ENCODE results near the gene PIK3C2G.

Gene PIK3C2G

GRCh38 chr12:18456344-18456743, 195.0 kb downstream of the PIK3C2G start:
- Histone ChIP-seq H3K79me2 (ENCODE audit: insufficient read depth, low read length) (no peaks in the 10 kb centered on the region), H3K4me2 (ENCODE audit: insufficient read depth, low read length) (no peak overlapping the region), H3K9me3 (ENCODE audit: insufficient read depth, low read length, severe bottlenecking) (no peaks in the 10 kb centered on the region), H3K4me1 (ENCODE audit: insufficient read depth, low read length) (no peaks in the 10 kb centered on the region), H3K4me3 (ENCODE audit: low read depth in 1 of 2, low read length in 2 of 2) (no peak overlapping the region), H3K27ac (ENCODE audit: low read length) (no peak overlapping the region), H3K9ac (ENCODE audit: low read depth, low read length) (no peak overlapping the region), H3K36me3 (ENCODE audit: insufficient read depth, low read length) (no peaks in the 10 kb centered on the region), H3K27me3 (ENCODE audit: insufficient read depth, low read length, poor library complexity) (no peaks in the 10 kb centered on the region), H4K20me1 (ENCODE audit: insufficient read depth, low read length) (no peaks in the 10 kb centered on the region), H2AFZ (ENCODE audit: low read depth, low read length) (no peak overlapping the region)
- ATAC-seq (ENCODE audit: insufficient read depth, low read depth): no peak
- TF ChIP-seq CTCF (IDR thresholded peaks at IDR 0.05; ENCODE audit: borderline replicate concordance, extremely low read depth, low read length, poor library complexity, severe bottlenecking): no peak
- no peak for TF ChIP-seq EZH2 (IDR thresholded peaks at IDR 0.05; ENCODE audit: borderline replicate concordance, low read depth, low read length, severe bottlenecking)
- no peak for DNase-seq

- DNase-seq (no peak), ATAC-seq (ENCODE audit: insufficient read depth, low read depth) (no peak)
- Histone ChIP-seq H4K20me1 (ENCODE audit: insufficient read depth, low read length) (no peaks in the 10 kb centered on the region), H3K9ac (ENCODE audit: low read depth, low read length) (no peak overlapping the region), H3K4me2 (ENCODE audit: insufficient read depth, low read length) (no peak overlapping the region), H3K36me3 (ENCODE audit: insufficient read depth, low read length) (no peaks in the 10 kb centered on the region), H2AFZ (ENCODE audit: low read depth, low read length) (no peak overlapping the region), H3K79me2 (ENCODE audit: insufficient read depth, low read length) (no peaks in the 10 kb centered on the region), H3K4me1 (ENCODE audit: insufficient read depth, low read length) (no peaks in the 10 kb centered on the region), H3K27me3 (ENCODE audit: insufficient read depth, low read length, poor library complexity) (no peaks in the 10 kb centered on the region), H3K4me3 (ENCODE audit: low read depth in 1 of 2, low read length in 2 of 2) (no peak overlapping the region), H3K27ac (ENCODE audit: low read length) (no peak overlapping the region), H3K9me3 (ENCODE audit: insufficient read depth, low read length, severe bottlenecking) (no peaks in the 10 kb centered on the region)
- no peak for TF ChIP-seq EZH2 (IDR thresholded peaks at IDR 0.05; ENCODE audit: borderline replicate concordance, low read depth, low read length, severe bottlenecking)
- no peak for TF ChIP-seq CTCF (IDR thresholded peaks at IDR 0.05; ENCODE audit: borderline replicate concordance, extremely low read depth, low read length, poor library complexity, severe bottlenecking)
Measured at GRCh38 chr12:18457362-18457761, 196.0 kb downstream of the PIK3C2G start.

- Histone ChIP-seq H3K4me3 (ENCODE audit: low read depth in 1 of 2, low read length in 2 of 2) (no peak overlapping the region), H3K27ac (ENCODE audit: low read length) (no peak overlapping the region), H3K36me3 (ENCODE audit: insufficient read depth, low read length) (no peaks in the 10 kb centered on the region), H3K9me3 (ENCODE audit: insufficient read depth, low read length, severe bottlenecking) (no peaks in the 10 kb centered on the region), H3K79me2 (ENCODE audit: insufficient read depth, low read length) (no peaks in the 10 kb centered on the region), H3K4me1 (ENCODE audit: insufficient read depth, low read length) (no peaks in the 10 kb centered on the region), H3K4me2 (ENCODE audit: insufficient read depth, low read length) (no peak overlapping the region), H2AFZ (ENCODE audit: low read depth, low read length) (no peak overlapping the region), H4K20me1 (ENCODE audit: insufficient read depth, low read length) (no peaks in the 10 kb centered on the region), H3K9ac (ENCODE audit: low read depth, low read length) (no peak overlapping the region), H3K27me3 (ENCODE audit: insufficient read depth, low read length, poor library complexity) (no peaks in the 10 kb centered on the region)
- TF ChIP-seq EZH2 (IDR thresholded peaks at IDR 0.05; ENCODE audit: borderline replicate concordance, low read depth, low read length, severe bottlenecking): no peak
- TF ChIP-seq CTCF (IDR thresholded peaks at IDR 0.05; ENCODE audit: borderline replicate concordance, extremely low read depth, low read length, poor library complexity, severe bottlenecking): no peak
- ATAC-seq (ENCODE audit: insufficient read depth, low read depth): no peak
- no peak for DNase-seq
Measured at GRCh38 chr12:18461758-18462157, 200.4 kb downstream of the PIK3C2G start.

- no peak overlapping the region for H3K9ac ChIP-seq (ENCODE audit: low read depth, low read length)
- TF ChIP-seq CTCF (IDR thresholded peaks at IDR 0.05; ENCODE audit: borderline replicate concordance, extremely low read depth, low read length, poor library complexity, severe bottlenecking) (no peak), EZH2 (IDR thresholded peaks at IDR 0.05; ENCODE audit: borderline replicate concordance, low read depth, low read length, severe bottlenecking) (no peak)
- no peak overlapping the region for H2AFZ ChIP-seq (ENCODE audit: low read depth, low read length)
- no peak overlapping the region for H3K27ac ChIP-seq (ENCODE audit: low read length)
- no peaks in the 10 kb centered on the region for H3K79me2 ChIP-seq (ENCODE audit: insufficient read depth, low read length)
- no peaks in the 10 kb centered on the region for H3K27me3 ChIP-seq (ENCODE audit: insufficient read depth, low read length, poor library complexity)
- DNase-seq (no peak), ATAC-seq (ENCODE audit: insufficient read depth, low read depth) (no peak)
- H4K20me1 ChIP-seq (ENCODE audit: insufficient read depth, low read length): no peaks in the 10 kb centered on the region
- H3K4me3 ChIP-seq (ENCODE audit: low read depth in 1 of 2, low read length in 2 of 2): no peak overlapping the region
- no peaks in the 10 kb centered on the region for H3K9me3 ChIP-seq (ENCODE audit: insufficient read depth, low read length, severe bottlenecking)
- no peaks in the 10 kb centered on the region for H3K4me1 ChIP-seq (ENCODE audit: insufficient read depth, low read length)
- no peak overlapping the region for H3K4me2 ChIP-seq (ENCODE audit: insufficient read depth, low read length)
- no peaks in the 10 kb centered on the region for H3K36me3 ChIP-seq (ENCODE audit: insufficient read depth, low read length)
Measured at GRCh38 chr12:18462442-18462841, 201.1 kb downstream of the PIK3C2G start.

Measured in DND-41 (cell line).